Measurements from ENCODE around the gene UST. TPM values are rescaled to one million over a fixed set of nuclear protein-coding genes. Genes with fewer than 3 reads are reported as not detected.

UST gene
- total RNA-seq, 1 experiment from 2014 or later: 32.1 TPM

DNA sequence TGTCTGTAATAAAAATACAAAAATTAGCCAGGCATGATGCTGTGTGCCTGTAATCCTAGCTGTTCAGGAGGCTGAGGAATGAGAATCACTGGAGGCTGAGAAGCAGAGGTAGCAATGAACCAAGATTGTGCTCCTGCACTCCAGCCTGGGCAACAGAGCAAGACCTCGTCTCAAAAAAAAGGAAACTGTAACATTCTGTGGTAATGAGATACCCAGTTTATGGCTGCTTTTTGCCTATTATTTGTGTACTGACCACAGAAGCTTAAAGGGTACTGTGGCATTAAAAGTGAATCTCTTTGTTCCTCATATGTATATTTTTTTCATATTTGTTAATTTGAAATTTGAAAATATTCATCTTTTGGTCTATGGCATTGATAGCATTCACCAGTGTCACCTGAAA, 185.4 kb downstream of the UST start:
- ATAC-seq (no peak), DNase-seq (ENCODE audit: low spot score) (no peak)
- no peak for TF ChIP-seq SMAD3 (CRISPR knock-in tag; IDR thresholded peaks at IDR 0.05; ENCODE audit: borderline replicate concordance)
- no peak for TF ChIP-seq NR1H2 (CRISPR knock-in tag; IDR thresholded peaks at IDR 0.05)
- TF ChIP-seq ELF4 (CRISPR knock-in tag; IDR thresholded peaks at IDR 0.05; ENCODE audit: low read depth): no peak
- TF ChIP-seq ZNF138 (CRISPR knock-in tag; conservative IDR thresholded peaks at IDR 0.05): no peak
- TF ChIP-seq PRRX2 (CRISPR knock-in tag; IDR thresholded peaks at IDR 0.05): no peak
- TF ChIP-seq, protein P1, sequence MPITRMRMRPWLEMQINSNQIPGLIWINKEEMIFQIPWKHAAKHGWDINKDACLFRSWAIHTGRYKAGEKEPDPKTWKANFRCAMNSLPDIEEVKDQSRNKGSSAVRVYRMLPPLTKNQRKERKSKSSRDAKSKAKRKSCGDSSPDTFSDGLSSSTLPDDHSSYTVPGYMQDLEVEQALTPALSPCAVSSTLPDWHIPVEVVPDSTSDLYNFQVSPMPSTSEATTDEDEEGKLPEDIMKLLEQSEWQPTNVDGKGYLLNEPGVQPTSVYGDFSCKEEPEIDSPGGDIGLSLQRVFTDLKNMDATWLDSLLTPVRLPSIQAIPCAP (CRISPR knock-in tag; IDR thresholded peaks at IDR 0.05): no peak
- Mint-ChIP-seq H3K36me3 (no peaks in the 10 kb centered on the region), H3K4me1 (peaks cover 27% of the 10 kb centered on the region), H3K27me3 (ENCODE audit: low read depth) (no peaks in the 10 kb centered on the region), H3K27ac (no peak overlapping the region), H3K4me3 (no peak overlapping the region), H3K9me3 (no peaks in the 10 kb centered on the region)
- CTCF ChIA-PET: no interaction called here
- POLR2A ChIA-PET: no interaction called here

DNA sequence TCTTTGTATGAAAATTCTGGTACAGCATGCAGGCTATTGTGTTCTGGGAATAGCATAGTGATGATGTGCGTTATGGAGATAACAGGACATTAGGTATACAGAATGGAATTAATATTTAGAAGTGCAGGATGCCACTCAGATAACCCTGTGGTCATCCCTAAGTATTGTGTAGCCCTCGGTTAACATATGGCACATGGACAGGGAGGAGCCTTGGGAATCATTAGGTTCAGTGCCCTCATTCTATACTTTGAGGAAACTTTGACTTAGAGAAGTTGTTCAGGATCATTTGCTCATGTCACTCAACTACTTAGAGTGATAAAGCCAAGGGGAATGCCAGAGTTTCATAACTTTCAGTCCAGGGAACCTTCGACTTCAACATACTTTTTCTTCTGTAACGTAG, 185.9 kb downstream of the UST start:
- H3K4me3 Mint-ChIP-seq: no peak overlapping the region
- CTCF ChIA-PET: no interaction called here
- POLR2A ChIA-PET: no interaction called here
- no peak for ATAC-seq
- no peaks in the 10 kb centered on the region for H3K36me3 Mint-ChIP-seq
- no peak for DNase-seq (ENCODE audit: low spot score)
- H3K9me3 Mint-ChIP-seq: no peaks in the 10 kb centered on the region
- H3K27me3 Mint-ChIP-seq (ENCODE audit: low read depth): no peaks in the 10 kb centered on the region
- no peak overlapping the region for H3K27ac Mint-ChIP-seq
- peaks cover 27% of the 10 kb centered on the region for H3K4me1 Mint-ChIP-seq
- TF ChIP-seq ATF1 (CRISPR knock-in tag; IDR thresholded peaks at IDR 0.05): no peak
- TF ChIP-seq, protein P2, sequence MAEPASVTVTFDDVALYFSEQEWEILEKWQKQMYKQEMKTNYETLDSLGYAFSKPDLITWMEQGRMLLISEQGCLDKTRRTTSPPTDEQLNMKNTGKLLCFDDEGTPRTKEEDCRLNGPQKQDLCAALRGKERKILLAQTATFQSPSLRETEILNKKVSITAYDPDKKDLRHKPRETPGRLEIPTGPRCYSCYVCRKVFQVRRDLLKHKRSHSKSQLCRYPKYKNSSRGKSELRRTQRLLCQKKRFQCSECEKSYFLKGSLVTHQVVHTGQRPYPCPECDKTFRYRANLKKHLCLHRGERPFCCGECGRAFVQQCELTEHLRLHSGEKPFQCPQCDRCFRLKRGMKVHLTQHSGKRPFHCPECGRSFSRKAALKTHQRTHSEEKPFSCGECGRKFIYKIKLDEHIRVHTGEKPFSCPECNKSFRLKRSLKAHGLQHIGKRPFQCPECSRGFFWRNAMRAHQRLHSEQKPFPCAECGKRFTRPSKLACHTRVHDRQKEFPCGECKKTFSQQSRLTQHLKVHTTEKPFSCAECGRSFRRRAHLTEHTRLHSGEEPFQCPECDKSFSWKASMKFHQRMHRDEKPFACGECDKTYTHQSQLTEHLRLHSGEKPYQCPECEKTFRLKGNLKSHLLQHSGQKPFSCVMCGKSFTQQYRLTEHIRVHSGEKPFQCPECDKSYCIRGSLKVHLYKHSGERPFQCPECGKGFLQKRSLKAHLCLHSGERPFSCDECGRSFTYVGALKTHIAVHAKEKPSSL (CRISPR knock-in tag; conservative IDR thresholded peaks at IDR 0.05): no peak
- TF ChIP-seq, protein P3, sequence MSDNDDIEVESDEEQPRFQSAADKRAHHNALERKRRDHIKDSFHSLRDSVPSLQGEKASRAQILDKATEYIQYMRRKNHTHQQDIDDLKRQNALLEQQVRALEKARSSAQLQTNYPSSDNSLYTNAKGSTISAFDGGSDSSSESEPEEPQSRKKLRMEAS (CRISPR knock-in tag; IDR thresholded peaks at IDR 0.05): no peak

DNA sequence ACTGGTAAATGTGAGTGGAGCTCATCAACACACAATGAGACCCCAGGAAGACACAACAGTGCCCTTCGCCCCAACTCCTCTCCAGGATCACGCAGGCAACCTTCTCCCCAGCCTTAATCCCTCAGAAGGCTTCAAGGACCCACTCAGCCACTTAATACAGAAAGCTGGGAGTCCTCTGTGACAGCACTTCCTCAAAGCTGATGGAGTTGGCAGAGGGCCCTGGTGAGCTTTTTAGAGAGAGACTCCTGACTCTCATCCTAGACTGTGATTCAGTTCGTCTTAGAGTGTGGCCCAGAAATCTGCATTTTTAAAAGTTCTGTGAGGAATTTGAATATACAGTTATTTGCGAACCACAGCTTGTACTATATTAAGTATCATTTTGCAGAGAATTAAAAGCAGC, 187.7 kb downstream of the UST start:
- H3K4me3 Mint-ChIP-seq: no peak overlapping the region
- peaks cover 28% of the 10 kb centered on the region for H3K4me1 Mint-ChIP-seq
- H3K27me3 Mint-ChIP-seq (ENCODE audit: low read depth): no peaks in the 10 kb centered on the region
- peak overlapping the region; percentile 17; the same call in 1 of the 2 replicates for H3K27ac Mint-ChIP-seq
- ChIA-PET CTCF (interaction anchor here (1.1 to 1.4 kb wide), 2 partner anchors 38 to 356 kb away, joined by 3 to 4 read pairs; no protein-coding TSS in a partner anchor), POLR2A (interaction anchor here (0.6 kb wide), 1 partner anchor 162 kb away, joined by 3 read pairs; no protein-coding TSS in a partner anchor)
- TF ChIP-seq ZNF219 (CRISPR knock-in tag; IDR thresholded peaks at IDR 0.05; ENCODE audit: borderline replicate concordance): no peak
- no peak for TF ChIP-seq IRF2 (CRISPR knock-in tag; IDR thresholded peaks at IDR 0.05; ENCODE audit: borderline replicate concordance, low read depth)
- TF ChIP-seq JUN (CRISPR knock-in tag; IDR thresholded peaks at IDR 0.05): no peak
- TF ChIP-seq TEAD1 (CRISPR knock-in tag; IDR thresholded peaks at IDR 0.05): no peak
- TF ChIP-seq NFYB (CRISPR knock-in tag; conservative IDR thresholded peaks at IDR 0.05; ENCODE audit: low read depth): no peak
- TF ChIP-seq, protein P1 (CRISPR knock-in tag; IDR thresholded peaks at IDR 0.05): no peak
- TF ChIP-seq TEAD4 (CRISPR knock-in tag; IDR thresholded peaks at IDR 0.05): no peak
- no peak for TF ChIP-seq MXD4 (CRISPR knock-in tag; IDR thresholded peaks at IDR 0.05; ENCODE audit: borderline replicate concordance)
- TF ChIP-seq NR2C2 (CRISPR knock-in tag; IDR thresholded peaks at IDR 0.05): no peak
- no peak for TF ChIP-seq OVOL2 (CRISPR knock-in tag; IDR thresholded peaks at IDR 0.05; ENCODE audit: borderline replicate concordance)
- no peak for TF ChIP-seq NFATC4 (CRISPR knock-in tag; IDR thresholded peaks at IDR 0.05)
- TF ChIP-seq, protein P4, sequence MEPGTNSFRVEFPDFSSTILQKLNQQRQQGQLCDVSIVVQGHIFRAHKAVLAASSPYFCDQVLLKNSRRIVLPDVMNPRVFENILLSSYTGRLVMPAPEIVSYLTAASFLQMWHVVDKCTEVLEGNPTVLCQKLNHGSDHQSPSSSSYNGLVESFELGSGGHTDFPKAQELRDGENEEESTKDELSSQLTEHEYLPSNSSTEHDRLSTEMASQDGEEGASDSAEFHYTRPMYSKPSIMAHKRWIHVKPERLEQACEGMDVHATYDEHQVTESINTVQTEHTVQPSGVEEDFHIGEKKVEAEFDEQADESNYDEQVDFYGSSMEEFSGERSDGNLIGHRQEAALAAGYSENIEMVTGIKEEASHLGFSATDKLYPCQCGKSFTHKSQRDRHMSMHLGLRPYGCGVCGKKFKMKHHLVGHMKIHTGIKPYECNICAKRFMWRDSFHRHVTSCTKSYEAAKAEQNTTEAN (CRISPR knock-in tag; IDR thresholded peaks at IDR 0.05): no peak
- TF ChIP-seq SMAD4 (CRISPR knock-in tag; IDR thresholded peaks at IDR 0.05): no peak
- TF ChIP-seq RORB (CRISPR knock-in tag; IDR thresholded peaks at IDR 0.05): no peak
- no peak for TF ChIP-seq ZNF671 (CRISPR knock-in tag; IDR thresholded peaks at IDR 0.05)
- no peak for TF ChIP-seq ZNF423 (CRISPR knock-in tag; IDR thresholded peaks at IDR 0.05)
- TF ChIP-seq, protein P5, sequence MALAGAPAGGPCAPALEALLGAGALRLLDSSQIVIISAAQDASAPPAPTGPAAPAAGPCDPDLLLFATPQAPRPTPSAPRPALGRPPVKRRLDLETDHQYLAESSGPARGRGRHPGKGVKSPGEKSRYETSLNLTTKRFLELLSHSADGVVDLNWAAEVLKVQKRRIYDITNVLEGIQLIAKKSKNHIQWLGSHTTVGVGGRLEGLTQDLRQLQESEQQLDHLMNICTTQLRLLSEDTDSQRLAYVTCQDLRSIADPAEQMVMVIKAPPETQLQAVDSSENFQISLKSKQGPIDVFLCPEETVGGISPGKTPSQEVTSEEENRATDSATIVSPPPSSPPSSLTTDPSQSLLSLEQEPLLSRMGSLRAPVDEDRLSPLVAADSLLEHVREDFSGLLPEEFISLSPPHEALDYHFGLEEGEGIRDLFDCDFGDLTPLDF (CRISPR knock-in tag; IDR thresholded peaks at IDR 0.05): no peak
- no peak for TF ChIP-seq FOXJ3 (CRISPR knock-in tag; IDR thresholded peaks at IDR 0.05; ENCODE audit: borderline replicate concordance)
- TF ChIP-seq ATF1 (CRISPR knock-in tag; IDR thresholded peaks at IDR 0.05): no peak
- TF ChIP-seq ZNF138 (CRISPR knock-in tag; conservative IDR thresholded peaks at IDR 0.05): no peak
- no peaks in the 10 kb centered on the region for H3K36me3 Mint-ChIP-seq
- no peaks in the 10 kb centered on the region for H3K9me3 Mint-ChIP-seq
- DNase-seq (ENCODE audit: low spot score) (no peak), ATAC-seq (no peak)

All from WTC11 (cell line).